IMR-90 (cell line): ENCODE measurements around the gene GLIS1. TPM values are rescaled to one million over a fixed set of nuclear protein-coding genes. Genes with fewer than 3 reads are reported as not detected.

Experiments used
- ATAC-seq: fragments of 200-7000 bp; cut with Tn5 transposase; 2 replicates; pipeline ENCODE4 v1.9.1; 2020; ENCODE audit warnings: low read depth, mild to moderate bottlenecking, moderate library complexity
- BruUV-seq: library from RNA; stranded (reverse); fragments of 400-500 nt; replicated peaks from 2 replicates; lab custom pipeline; 2021; lab: Mats Ljungman, UMichigan
- CTCF ChIA-PET: fragments of 300-600 bp; formaldehyde crosslinking; extraction: SDS; loops from one replicate; lab custom pipeline; 2021; ENCODE audit warnings: antibody characterized with exemption; lab: Yijun Ruan, JAX
- POLR2A ChIA-PET: fragments of 300-600 bp; sonication (Branson Sonifier 250); formaldehyde crosslinking; loops from one replicate; lab custom pipeline; 2022; ENCODE audit warnings: antibody characterized with exemption; ENCODE audit not compliant: unreplicated experiment; lab: Charles Lee
- DNase-seq: peaks from one replicate; pipeline ENCODE4 v3.0.0; 2013
- H2AFZ ChIP-seq: replicated peaks from 2 replicates; pipeline ENCODE3; 2013; ENCODE audit warnings: low read length, mild to moderate bottlenecking; ENCODE audit not compliant: poor library complexity
- H2AK5ac ChIP-seq: 2 replicates; pipeline ENCODE4 v1.6.1; 2013; ENCODE audit warnings: low read depth, low read length, inconsistent platforms
- H2AK9ac ChIP-seq: replicated peaks from 2 replicates; pipeline ENCODE3; 2013; ENCODE audit warnings: mild to moderate bottlenecking, low read depth, low read length, moderate library complexity; ENCODE audit not compliant: poor library complexity
- H2BK120ac ChIP-seq: 2 replicates; pipeline ENCODE4 v1.6.1; 2013; ENCODE audit warnings: low read depth, low read length, inconsistent platforms
- H2BK15ac ChIP-seq: 3 replicates; pipeline ENCODE4 v1.6.1; 2013; ENCODE audit warnings: low read depth, low read length, inconsistent platforms
- H2BK20ac ChIP-seq: 2 replicates; pipeline ENCODE4 v1.6.1; 2013; ENCODE audit warnings: low read depth, mild to moderate bottlenecking, inconsistent platforms, low read length, moderate library complexity
- H2BK5ac ChIP-seq: 2 replicates; pipeline ENCODE4 v1.6.1; 2013; ENCODE audit warnings: mild to moderate bottlenecking, low read depth, low read length, inconsistent platforms; ENCODE audit not compliant: poor library complexity, severe bottlenecking
- H3K14ac ChIP-seq: replicated peaks from 2 replicates; pipeline ENCODE4 v1.6.1; 2013; ENCODE audit warnings: low read depth, low read length, inconsistent platforms
- H3K18ac ChIP-seq: 2 replicates; pipeline ENCODE4 v1.6.1; 2013; ENCODE audit warnings: low read depth, low read length, control low read depth
- H3K23ac ChIP-seq: 2 replicates; pipeline ENCODE4 v1.6.1; 2013; ENCODE audit warnings: low read depth, low read length, inconsistent platforms
- H3K27ac ChIP-seq: 2 replicates; pipeline ENCODE4 v1.5.1; 2013; ENCODE audit warnings: mild to moderate bottlenecking, control low read depth, low read length; ENCODE audit not compliant: insufficient read depth
- H3K27me3 ChIP-seq: 2 replicates; pipeline ENCODE4 v1.6.1; 2013; ENCODE audit warnings: low read length; ENCODE audit not compliant: control insufficient read depth, insufficient read depth
- H3K36me3 ChIP-seq: 2 replicates; pipeline ENCODE4 v1.6.1; 2013; ENCODE audit warnings: low read length, mixed read lengths; ENCODE audit not compliant: control insufficient read depth, insufficient read depth
- H3K4ac ChIP-seq: 2 replicates; pipeline ENCODE4 v1.6.1; 2013; ENCODE audit warnings: low read depth, low read length, inconsistent platforms
- H3K4me1 ChIP-seq: 2 replicates; pipeline ENCODE4 v1.6.1; 2013; ENCODE audit warnings: low read length, mixed read lengths; ENCODE audit not compliant: control insufficient read depth, insufficient read depth
- H3K4me2 ChIP-seq: 2 replicates; pipeline ENCODE4 v1.6.1; 2013; ENCODE audit warnings: low read depth, mild to moderate bottlenecking, control low read depth, low read length, moderate library complexity
- H3K4me3 ChIP-seq: 2 replicates; pipeline ENCODE4 v1.5.1; 2013; ENCODE audit warnings: low read depth, mild to moderate bottlenecking, control low read depth, low read length, moderate library complexity; ENCODE audit not compliant: insufficient read depth
- H3K56ac ChIP-seq: 2 replicates; pipeline ENCODE4 v1.6.1; 2013; ENCODE audit warnings: low read length, inconsistent platforms; ENCODE audit not compliant: insufficient read depth; ENCODE audit errors: extremely low read depth
- H3K79me1 ChIP-seq, 2 experiments: 2 replicates each; pipeline ENCODE4 v1.6.1; 2013; ENCODE audit warnings: low read length in 2 of 2, inconsistent platforms in 1 of 2, low read depth in 1 of 2
- H3K9ac ChIP-seq: 2 replicates; pipeline ENCODE4 v1.6.1; 2013; ENCODE audit warnings: low read depth, low read length, control low read depth
- H3K9me1 ChIP-seq: 2 replicates; pipeline ENCODE4 v1.6.1; 2013; ENCODE audit warnings: low read length, inconsistent platforms; ENCODE audit not compliant: insufficient read depth
- H3K9me3 ChIP-seq: 2 replicates; pipeline ENCODE4 v1.6.1; 2013; ENCODE audit warnings: low read length; ENCODE audit not compliant: control insufficient read depth, insufficient read depth
- H4K20me1 ChIP-seq: 2 replicates; pipeline ENCODE4 v1.6.1; 2013; ENCODE audit warnings: low read length, inconsistent platforms; ENCODE audit not compliant: insufficient read depth
- H4K5ac ChIP-seq: 2 replicates; pipeline ENCODE4 v1.6.1; 2013; ENCODE audit warnings: mild to moderate bottlenecking, low read depth, low read length, control low read depth
- H4K8ac ChIP-seq, 2 experiments: 2 replicates each; pipeline ENCODE4 v1.6.1; 2013; ENCODE audit warnings: low read depth in 2 of 2, low read length in 2 of 2, control low read depth in 1 of 2, inconsistent platforms in 1 of 2
- H4K91ac ChIP-seq: 2 replicates; pipeline ENCODE4 v1.6.1; 2013; ENCODE audit warnings: low read depth, low read length, inconsistent platforms; ENCODE audit not compliant: insufficient read depth
- BHLHE40 ChIP-seq: fragments of 150-350 bp; IDR thresholded peaks from 2 replicates; pipeline ENCODE4 v1.6.1; 2016; ENCODE audit warnings: mild to moderate bottlenecking, low read depth, low read length
- CEBPB ChIP-seq: IDR thresholded peaks from 2 replicates; pipeline ENCODE4 v1.6.1; 2012; ENCODE audit warnings: low read depth, low read length, improper control_type of control experiment
- CHD1 ChIP-seq: IDR thresholded peaks from 2 replicates; pipeline ENCODE4 v1.6.1; 2012; ENCODE audit warnings: low read depth, low read length, improper control_type of control experiment
- MAZ ChIP-seq: IDR thresholded peaks from 2 replicates; pipeline ENCODE4 v1.6.1; 2012; ENCODE audit warnings: low read depth, mild to moderate bottlenecking, low read length, improper control_type of control experiment, moderate library complexity, borderline replicate concordance
- MXI1 ChIP-seq: IDR thresholded peaks from 2 replicates; pipeline ENCODE4 v1.6.1; 2012; ENCODE audit warnings: low read depth, mild to moderate bottlenecking, low read length, moderate library complexity, borderline replicate concordance
- NFE2L2 ChIP-seq: fragments of 150-350 bp; IDR thresholded peaks from 2 replicates; pipeline ENCODE4 v1.6.1; 2016; ENCODE audit warnings: low read depth, mild to moderate bottlenecking, low read length
- POLR2A ChIP-seq: IDR thresholded peaks from 2 replicates; pipeline ENCODE4 v1.6.1; 2012; ENCODE audit warnings: mild to moderate bottlenecking, low read depth, low read length
- RAD21 ChIP-seq: IDR thresholded peaks from 2 replicates; pipeline ENCODE4 v1.6.1; 2012; ENCODE audit warnings: low read length, improper control_type of control experiment
- RFX5 ChIP-seq: IDR thresholded peaks from 2 replicates; pipeline ENCODE4 v1.8.0; 2012; ENCODE audit warnings: low read depth, mild to moderate bottlenecking, low read length, moderate library complexity
- USF2 ChIP-seq: fragments of 150-350 bp; IDR thresholded peaks from 2 replicates; pipeline ENCODE4 v1.6.1; 2017; ENCODE audit warnings: mild to moderate bottlenecking, antibody characterized with exemption, low read length, low read depth
- WGBS, 2 experiments: methylation state at CpG; one replicate each; pipeline versions ENCODE4 v1.1.5 to v1.1.7; 2013; ENCODE audit warnings: missing lambda C conversion rate in 2 of 2; ENCODE audit not compliant: insufficient read length in 1 of 2; ENCODE audit errors: extremely low coverage in 2 of 2; 5-methylcytosine and 5-hydroxymethylcytosine counted together
- dilution Hi-C: fragments of 300-500 bp; cut with HindIII; formaldehyde crosslinking; loops from one replicate; pipeline ENCODE4 v1.14.3; 2018; ENCODE audit warnings: low sequenced_read_pairs; ENCODE audit not compliant: unreplicated experiment
- in situ Hi-C: fragments of 300-500 bp; cut with MboI; formaldehyde crosslinking; loops from 3 replicates; pipeline ENCODE4 v1.14.3; 2019; ENCODE audit warnings: low sequenced_read_pairs, inconsistent platforms, mixed read lengths
- intact Hi-C: fragments of 100-400 bp; cut with micrococcal nuclease; formaldehyde crosslinking; loops from 2 replicates; pipeline ENCODE4 v1.10.0; 2022
- polyA plus RNA-seq, 3 experiments: library from polyadenylated mRNA; depleted of rRNA; stranded (reverse); fragments of >200 nt; gene quantifications; 2 replicates each; pipeline ENCODE4 v1.2.3, GENCODE V29; 2012; ENCODE audit warnings: low replicate concordance in 1 of 3
- total RNA-seq: library from RNA; depleted of rRNA; stranded (reverse); fragments of >200 nt; gene quantifications from 2 replicates; pipeline ENCODE4 v1.2.3, GENCODE V29; 2012

The GLIS1 gene
- total and polyA plus RNA-seq, 2 of the 4 experiments (the other 2 are of a cell fraction) = 0.18 to 2.3 TPM

DNA sequence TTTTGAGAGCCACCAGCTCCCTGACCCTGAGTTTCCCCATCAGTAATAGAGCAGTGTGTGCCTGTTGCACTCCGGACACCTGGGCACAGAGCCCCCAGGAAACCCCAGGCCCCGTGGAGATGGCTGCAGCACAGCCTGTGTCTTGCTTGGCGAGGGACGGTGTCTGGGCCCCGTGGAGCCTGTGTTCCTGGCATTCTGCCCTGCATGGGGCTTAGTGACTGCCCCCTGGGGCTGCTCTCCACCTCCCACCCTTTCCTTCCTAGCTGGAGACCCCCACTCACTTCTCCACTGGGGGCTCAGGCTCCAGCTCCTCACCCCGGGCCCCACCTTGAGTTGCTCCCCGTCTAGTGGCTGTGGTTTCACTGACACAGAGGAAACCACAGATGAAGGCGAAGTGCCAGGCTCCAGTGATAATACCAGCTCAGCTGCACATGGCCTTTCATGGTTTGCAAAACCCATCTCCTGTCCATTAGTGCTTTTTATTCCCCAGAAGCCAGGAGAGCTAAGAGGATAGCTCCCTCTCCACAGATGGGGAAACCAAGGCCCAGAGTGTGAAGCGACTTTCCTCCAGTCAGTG lies 240.3 kb downstream of the GLIS1 start:
- Histone ChIP-seq H3K9me3 (no peaks in the 10 kb centered on the region), H3K4me3 (no peak overlapping the region), H4K91ac (no peak overlapping the region), H3K23ac (no peak overlapping the region), H2AK9ac (no peak overlapping the region), H4K8ac (no peak overlapping the region), H3K18ac (no peak overlapping the region), H3K9ac (no peak overlapping the region), H2AFZ (no peak overlapping the region), H3K56ac (no peak overlapping the region), H3K27ac (no peak overlapping the region), H3K4me2 (no peak overlapping the region), H2BK15ac (no peak overlapping the region), H2AK5ac (no peak overlapping the region; the same call in 1 of the 2 replicates), H3K9me1 (no peaks in the 10 kb centered on the region), H3K36me3 (no peaks in the 10 kb centered on the region), H3K4me1 (peaks cover 4% of the 10 kb centered on the region; the same call in 1 of the 2 replicates), H2BK20ac (no peak overlapping the region), H3K14ac (no peak overlapping the region), H3K4ac (no peak overlapping the region), H2BK120ac (no peak overlapping the region), H4K5ac (no peak overlapping the region), H3K27me3 (peaks cover 29% of the 10 kb centered on the region), H2BK5ac (no peak overlapping the region), H3K79me1 (no peaks in the 10 kb centered on the region), H4K20me1 (no peaks in the 10 kb centered on the region)
- ChIA-PET POLR2A (no interaction called here), CTCF (no interaction called here)
- 70% methylated on average over 2 of the region's 9 CpGs; no CpG with 5 or more reads in 1 of the 2 experiments for WGBS, 2 experiments
- in situ Hi-C loops = no loop called here
- dilution Hi-C loops = no loop called here
- ATAC-seq = peak; percentile 64; the same call in 1 of the 2 replicates
- DNase-seq = peak; percentile 49
- BruUV-seq = no TSS peak
- intact Hi-C loops = no loop called here
- TF ChIP-seq USF2 (no peak), CEBPB (no peak), MXI1 (no peak), MAZ (no peak), CHD1 (no peak), RFX5 (no peak), NFE2L2 (no peak), POLR2A (no peak), RAD21 (no peak), BHLHE40 (no peak)
